GM21367 (cell line): ENCODE data around the gene NCBP3.

ENCODE experiments used
- ATAC-seq: cut with Tn5 transposase; IDR thresholded peaks from one replicate; pipeline ENCODE4 v1.9.1; 2021; ENCODE audit not compliant: unreplicated experiment

NCBP3 gene

DNA sequence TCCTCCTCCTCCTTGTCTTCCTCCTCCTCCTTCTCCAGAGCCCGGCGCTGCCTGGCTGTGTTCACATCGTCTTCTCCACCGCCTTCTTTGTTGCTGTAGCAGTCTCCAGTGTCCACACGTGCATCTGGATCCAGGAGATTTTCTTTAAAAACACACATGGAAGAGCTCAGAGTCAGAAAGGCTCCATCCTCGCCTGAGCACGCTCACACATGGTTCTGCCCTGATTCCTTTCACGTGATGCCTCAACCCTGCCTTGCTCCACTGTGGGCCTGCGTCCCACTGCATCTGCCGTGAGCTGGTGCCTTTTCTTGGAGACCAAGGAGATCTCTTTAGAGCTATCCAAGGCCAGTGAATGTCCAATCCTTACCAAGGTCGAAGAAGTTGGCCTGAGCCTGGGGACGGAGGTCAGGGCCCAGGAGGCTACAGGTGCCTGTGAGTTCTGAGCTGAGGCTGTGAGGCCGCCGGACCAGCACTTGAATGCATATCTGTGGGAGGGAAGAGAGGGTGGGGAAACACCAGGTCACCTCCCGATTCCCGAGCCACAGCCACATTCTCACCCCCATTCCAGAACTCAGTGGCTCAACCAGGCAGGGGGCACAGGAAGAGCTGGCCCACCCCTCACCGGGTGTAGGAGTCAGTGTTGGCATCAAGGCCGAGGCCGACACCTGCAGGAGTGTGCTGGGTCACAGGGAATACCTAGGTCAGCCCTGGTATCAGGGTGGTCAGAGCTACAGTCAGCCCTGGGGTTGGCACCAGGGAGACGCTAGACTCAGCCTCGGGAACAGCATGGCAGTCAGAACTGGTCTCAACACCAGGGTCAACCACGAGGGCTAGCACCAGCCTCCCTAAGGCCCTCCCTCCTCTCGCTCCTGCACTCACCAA lies 84.8 kb downstream of the NCBP3 start:
- no peak for ATAC-seq

DNA sequence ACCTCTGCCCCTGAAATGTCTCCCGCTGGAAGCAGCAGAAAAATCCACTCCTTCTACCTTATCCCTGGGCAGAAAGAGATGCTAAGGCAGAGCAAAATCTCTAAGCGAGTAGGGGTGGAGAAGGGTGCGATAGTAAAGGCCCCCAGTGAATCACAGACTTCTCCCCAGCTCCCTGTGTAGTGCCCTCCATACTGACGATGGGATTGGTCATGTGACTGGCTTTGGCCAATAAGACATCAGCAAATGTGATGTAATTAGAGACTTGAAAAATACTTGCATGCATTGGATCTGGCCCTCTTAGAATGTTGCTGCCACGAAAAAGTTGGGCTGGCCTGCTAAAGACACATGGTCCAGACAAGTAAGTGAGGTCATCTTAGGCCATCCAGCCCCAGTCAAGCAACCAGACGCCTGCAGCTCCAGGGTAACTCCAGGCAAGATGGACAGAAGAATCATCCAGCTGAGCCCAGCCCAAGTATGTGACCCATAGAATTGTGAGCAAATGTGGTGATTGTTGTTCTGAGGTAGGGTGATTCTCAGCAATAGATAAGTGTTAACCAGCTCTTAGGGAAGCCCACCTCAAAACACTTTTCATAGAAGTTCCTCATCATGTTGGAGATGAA lies 86.3 kb downstream of the NCBP3 start:
- no peak for ATAC-seq

- no peak for ATAC-seq
Observed at GRCh38 chr17:3755335-3756030, 90.6 kb downstream of the NCBP3 start.

DNA sequence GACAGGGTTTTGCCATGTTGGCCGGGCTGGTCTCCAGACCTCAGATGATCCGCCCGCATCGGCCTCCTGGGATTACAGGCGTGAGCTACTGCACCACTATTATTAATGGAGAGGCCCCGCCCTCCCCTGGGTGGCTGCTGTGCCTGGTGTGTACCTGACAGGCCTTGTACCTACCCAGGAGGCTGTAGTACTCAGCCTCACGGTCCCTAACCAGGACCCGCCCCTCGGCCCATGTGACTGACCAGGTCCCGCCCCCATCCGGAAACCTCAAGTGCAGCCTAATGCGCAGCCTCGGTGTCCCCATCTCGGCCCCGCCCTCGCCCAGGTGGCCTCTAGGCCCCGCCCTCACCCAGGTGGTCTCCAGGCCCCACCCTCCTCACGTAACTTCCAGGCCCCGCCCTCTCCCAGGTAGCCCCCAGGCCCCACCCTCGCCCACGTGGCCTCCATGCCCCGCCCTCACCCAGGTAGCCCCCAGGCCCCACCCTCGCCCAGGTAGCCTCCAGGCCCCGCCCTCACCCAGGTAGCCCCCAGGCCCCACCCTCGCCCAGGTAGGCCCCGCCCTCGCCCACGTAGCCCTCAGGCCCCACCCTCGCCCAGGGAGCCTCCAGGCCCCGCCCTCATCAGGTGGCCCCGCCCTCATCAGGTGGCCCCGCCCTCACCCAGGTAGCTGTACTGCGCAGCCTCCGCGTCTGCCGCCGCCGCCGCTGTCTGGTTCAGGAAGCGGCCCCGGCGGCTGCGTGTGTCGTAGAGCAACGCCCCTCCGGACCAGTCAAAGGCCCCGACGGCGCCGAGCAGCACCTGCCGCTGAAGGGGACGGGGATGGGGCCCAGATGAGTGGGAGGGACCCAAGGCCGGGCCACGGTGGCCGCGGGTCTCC lies 91.3 kb downstream of the NCBP3 start:
- no peak for ATAC-seq

- no peak for ATAC-seq
Observed at GRCh38 chr17:3754066-3754457, 92.0 kb downstream of the NCBP3 start.

DNA sequence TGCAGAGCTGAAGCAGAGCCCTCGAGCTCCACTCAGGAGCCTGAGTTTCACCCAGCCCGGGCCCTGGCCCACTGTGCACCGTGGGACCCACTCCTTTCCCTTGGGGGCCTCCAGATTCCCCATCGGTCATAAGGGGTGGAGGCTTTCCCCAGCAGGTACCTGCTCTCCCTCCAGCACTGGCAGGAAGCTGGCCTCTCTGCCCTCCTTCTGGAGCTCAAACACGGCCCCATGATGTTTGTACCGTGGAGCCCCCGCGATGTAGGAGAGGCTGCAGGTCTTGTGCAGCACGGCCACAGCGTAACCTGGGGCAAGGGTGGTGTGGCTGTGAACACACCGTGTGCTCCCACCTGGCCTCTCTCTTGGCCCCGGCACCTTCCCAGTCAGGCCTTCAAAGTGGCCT lies 92.4 kb downstream of the NCBP3 start:
- no peak for ATAC-seq
